DMS114 treated with DMSO at 0.1 percent for 48 hours (cell line): ENCODE data around the gene HSF2BP.
"Not testable (repeated sequence)": the region's sequence is repeated elsewhere in the genome, so short reads cannot be mapped to it uniquely, and the experiment has no call there.

Experiments used
- DNase-seq: peaks from one replicate; lab custom pipeline; 2025; ENCODE audit not compliant: unreplicated experiment; lab: John Stamatoyannopoulos, UW

Gene HSF2BP

GRCh38 chr21:43651926-43652325 is 7.4 kb downstream of the HSF2BP start:
- DNase-seq, result not testable (repeated sequence)

DNA sequence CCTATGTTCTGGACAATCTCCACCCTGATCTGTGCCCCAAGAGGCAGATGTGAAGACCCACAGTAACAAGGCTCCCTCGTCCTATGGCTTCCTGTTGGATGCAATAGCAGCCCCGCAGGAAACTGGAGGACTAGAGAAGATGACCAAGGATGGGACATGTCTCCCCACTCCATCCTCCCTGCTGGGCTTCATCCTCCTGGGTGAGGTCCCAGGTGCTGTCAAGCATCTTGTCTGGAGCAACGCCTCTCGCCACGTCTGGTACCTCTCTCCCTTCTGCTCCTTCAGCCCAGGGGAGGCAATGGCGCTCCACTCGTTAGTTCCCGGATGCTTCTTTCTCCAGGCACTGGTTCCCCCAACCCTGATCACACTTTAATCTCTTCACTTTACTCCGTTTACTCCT is 11.1 kb downstream of the HSF2BP start:
- DNase-seq, result no peak

DNA sequence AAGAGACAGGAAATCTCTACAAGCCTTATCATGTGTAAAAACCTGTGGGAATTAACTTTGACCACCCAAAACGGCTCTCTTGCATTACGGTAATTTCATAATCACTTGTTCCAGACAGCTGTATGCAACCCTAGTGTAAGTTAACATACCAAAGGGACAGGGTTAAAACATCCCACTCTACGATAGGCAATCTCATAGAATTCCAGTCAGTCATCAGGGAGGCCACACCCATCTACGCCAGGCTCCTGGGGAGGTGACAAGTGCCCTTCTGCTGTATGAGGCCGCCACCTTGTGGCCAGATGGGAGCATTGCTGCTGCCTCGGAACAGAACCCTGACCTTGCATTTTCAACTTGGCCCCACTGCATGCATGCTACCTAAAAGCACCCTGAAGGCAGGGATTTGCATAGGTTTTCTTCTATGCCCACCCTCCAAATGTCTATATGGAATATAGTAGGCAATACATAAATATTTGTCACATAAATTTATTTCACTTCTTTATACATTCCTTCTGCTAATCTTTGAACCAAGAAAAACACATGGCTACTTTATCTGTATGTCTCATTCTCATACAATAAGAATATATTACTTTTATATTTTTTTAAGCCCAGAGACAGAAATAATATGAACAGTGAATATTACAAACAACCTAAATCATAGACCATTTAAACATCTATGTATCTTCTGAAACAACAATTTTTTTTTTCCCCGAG is 12.6 kb downstream of the HSF2BP start:
- DNase-seq, result peak; percentile 70

DNA sequence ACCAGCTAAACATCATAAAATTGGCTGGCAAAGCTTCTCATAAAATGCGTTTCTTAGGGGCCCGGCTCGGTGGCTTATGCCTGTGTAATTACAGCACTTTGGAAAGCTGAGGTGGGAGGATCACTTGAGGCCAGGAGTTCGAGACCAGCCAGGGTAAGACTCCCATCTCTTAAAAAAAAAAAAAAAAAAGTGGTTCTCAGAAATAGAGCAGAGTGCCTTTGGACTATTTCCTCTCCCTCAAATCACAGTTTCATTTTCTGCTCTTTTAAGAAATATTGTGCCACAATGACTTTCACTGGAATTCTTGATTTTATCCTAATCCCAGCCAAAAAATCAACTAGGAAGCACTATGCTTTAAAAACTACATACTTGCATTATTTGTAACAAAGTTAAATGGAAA is 13.3 kb downstream of the HSF2BP start:
- DNase-seq, result no peak

DNA sequence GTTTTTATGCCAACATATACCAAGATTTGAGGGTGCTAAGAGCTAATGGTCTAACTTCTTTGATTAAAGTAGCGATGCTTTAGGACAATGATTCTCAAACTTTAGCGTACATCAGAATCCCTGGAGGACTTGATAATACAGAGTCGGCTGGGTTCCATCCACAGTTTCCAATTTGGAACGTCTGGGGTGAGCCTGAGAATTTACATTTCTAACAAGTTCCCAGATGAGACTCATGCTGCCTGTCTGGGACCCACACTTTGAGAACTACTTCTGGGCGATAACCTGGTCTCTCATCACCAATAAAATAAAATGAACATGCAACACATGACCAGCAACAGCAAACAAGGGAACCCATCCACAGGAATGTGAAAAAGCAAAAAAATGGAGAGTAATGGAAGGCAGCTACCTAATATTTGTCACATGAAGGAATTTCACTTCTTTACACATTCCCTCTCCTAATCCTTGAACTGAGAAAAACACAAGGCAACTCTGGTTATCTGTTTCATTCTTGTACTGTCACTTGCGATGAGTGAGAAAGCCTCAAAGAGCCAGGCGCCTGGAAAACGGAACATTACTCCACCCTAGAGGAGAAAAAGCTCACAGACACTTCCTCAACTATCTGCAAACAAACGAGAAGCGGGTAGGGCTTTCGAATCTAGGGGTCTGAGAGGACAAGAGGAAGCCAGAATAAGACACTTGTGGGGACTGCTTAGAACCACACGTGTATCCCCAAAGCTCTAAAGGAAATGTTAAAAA is 14.0 kb downstream of the HSF2BP start:
- DNase-seq, result peak; percentile 2

DNA sequence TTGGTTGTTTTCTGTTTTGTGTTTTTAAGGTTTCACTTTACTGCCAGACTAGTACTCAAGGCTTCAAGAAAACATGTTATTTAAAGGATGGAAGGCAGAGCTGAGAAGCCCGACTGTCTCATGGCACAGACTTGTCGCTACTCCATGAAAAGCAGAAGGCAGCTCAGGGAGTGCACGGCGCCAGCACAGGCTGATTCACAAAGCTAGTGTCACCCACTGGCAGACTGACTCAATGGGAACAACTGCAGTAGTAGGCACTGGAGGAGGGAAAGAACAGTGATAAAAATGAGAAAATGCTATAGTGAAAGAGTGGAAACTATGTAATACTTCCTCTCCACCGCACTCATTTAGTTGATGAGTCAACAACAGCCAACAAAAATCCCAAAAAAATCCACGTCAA is 14.7 kb downstream of the HSF2BP start:
- no peak for DNase-seq

DNA sequence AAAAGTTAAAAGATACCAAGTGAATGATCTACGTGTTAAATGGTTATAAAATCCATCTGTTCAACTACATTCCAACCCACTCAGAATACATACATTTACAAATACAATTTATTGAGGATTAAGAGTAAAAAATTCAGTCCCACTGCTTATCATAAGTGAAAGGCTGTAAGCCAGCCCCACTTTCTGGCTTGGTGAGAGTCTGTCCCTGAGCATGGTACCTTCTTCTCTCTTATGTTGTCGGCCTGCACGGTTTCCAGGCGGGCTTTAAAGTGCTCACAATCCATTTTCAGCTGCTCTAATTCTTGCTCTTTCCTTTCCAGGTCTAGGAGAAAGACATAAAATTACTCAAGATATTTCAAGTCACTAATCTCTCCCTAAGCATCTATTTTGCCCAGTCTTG is 15.2 kb downstream of the HSF2BP start:
- DNase-seq, result no peak

DNA sequence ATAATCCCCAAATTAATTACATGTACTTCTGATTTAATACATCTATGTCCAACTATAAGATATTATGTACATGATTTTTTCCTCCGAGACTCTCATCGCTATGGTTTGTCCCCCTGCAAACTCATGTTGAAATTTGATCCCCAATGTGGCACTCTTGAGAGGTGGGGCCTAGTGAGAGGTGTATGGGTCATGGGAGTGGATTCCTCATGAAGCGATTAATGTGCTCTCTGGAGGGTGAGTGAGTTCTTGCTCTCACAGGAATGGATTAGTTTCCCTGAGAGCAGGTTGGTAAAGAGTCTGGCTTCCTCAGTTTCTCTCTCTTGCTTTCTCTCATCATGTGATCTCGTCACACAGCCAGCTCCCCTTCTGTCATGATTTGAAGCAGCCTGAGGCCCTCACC is 16.1 kb downstream of the HSF2BP start:
- DNase-seq, result no peak

DNA sequence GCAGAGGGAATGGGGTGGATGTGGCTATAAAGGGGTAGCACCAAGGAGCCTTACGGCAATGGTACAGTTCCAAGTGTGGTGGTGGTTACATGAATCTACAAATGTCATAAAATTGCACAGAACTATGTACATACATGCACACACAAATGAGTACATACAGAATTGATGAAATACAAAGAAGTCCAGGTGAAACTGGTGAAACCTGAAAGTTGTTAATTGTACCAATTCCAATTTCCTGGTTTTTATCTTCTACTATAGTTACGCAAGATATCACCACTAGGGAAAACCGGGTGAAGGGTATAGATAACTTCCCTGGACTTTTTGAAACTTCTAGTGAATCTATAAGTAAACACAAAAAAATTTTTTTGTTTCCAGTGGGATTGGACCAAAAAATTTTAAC is 18.9 kb downstream of the HSF2BP start:
- no peak for DNase-seq

DNA sequence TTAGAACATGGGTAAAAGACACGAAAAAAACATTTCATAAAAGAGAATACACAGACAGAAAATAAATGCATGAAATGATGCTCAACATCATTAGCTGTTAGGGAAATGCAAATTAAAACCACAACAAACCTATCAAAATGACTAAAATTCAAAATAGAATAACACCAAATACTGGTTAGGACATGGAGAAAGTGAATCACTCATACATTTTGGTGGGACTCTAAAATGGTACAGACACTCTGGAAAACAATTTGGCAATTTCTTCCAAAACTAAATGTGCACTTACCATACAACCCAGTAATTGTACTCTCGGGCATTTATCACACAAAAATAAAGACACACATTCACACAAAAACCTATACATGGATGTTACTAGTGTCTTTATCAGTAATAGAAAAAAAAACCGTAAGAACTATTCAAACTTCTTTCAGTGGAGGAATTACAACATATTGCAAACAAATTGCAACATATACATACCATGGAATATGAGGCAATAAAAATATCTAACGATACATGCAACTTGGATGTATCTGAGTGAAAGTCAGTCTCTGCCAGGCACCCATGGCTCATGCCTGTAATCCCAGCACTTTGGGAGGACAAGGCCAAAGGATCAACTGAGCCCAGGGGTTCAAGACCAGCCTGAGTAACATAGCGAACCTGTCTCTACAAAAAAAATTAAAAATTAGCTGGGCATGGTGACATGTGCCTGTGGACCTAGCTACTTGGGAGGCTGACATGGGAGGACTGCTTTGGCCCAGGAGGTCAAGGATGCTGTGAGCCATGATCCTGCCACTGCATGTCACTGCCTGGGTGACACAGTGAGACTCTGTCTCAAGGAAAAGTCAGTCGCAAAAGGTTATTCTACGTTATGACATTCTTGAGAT is 19.6 kb downstream of the HSF2BP start:
- DNase-seq, result no peak

- no peak for DNase-seq
Observed at GRCh38 chr21:43637530-43638158, 21.6 kb downstream of the HSF2BP start.

DNA sequence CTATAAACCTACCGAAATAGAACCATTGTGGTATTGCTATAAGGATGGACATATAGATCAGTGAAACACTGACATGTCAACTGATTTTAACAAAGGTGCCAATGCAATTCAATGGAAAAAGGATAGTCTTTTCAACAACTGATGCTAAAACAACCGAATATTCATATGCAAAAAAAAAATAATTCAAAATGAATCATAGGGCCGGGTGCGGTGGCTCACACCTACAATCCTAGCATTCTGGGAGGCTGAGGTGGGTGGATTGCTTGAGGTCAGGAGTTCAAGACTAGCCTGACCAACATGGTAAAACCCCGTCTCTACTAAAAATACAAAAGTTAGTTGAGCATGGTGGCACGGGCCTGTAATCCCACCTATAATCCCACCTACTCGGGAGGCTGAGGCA is 23.9 kb downstream of the HSF2BP start:
- DNase-seq, result no peak

GRCh38 chr21:43634618-43635017 is 24.7 kb downstream of the HSF2BP start:
- DNase-seq, result no peak

DNA sequence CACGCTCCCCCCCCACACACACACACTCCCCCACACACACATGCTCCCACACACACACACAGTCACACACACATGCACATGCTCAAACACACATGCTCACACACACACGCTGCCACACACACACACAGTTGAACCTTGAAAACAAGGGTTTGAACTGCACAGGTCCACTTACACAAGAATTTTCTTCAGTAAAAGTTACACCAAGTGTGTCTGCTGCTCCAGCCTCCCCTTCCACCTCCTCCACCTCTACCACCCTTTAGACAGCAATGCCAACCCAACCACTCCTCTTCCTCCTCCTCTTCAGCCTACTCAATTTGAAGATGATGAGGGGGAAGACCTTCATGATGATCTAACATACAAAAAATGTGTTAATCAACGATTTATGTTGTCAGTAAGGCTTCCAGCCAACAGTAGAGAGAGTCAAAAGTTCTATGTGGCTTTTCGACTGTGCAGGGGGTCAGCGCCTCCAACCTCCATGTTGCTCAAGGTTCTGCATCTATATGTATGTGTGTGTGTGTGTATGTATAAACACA is 26.8 kb downstream of the HSF2BP start:
- no peak for DNase-seq

DNA sequence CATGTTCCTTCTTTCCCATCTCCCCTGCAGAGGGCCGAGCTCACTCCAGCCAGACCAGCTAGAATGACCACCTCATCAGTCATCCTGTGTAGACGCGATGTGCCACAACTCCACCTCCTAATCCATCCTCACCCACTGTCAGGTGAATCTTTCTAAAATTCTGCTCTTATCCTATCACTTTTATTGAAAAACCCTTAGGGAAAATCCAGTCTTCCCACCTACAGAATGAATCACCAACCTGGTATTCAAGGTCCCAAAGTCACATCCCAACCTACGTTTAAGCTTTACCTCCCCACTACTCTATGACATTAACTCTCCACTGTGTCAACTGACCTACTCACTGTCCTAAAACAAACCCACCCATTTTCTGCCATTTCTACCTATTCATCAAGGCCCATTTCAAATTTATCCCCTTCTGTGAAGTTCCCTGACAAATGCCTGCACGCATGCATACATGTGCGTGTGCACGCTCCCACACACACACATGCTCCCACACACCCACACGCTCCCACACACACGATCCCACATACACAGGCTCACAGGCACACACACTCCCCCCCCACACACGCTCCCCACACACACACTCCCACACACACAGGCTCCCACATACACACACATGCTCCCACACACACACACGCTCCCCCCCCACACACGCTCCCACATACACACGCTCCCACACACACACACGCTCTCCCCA is 27.7 kb downstream of the HSF2BP start:
- DNase-seq, result no peak

DNA sequence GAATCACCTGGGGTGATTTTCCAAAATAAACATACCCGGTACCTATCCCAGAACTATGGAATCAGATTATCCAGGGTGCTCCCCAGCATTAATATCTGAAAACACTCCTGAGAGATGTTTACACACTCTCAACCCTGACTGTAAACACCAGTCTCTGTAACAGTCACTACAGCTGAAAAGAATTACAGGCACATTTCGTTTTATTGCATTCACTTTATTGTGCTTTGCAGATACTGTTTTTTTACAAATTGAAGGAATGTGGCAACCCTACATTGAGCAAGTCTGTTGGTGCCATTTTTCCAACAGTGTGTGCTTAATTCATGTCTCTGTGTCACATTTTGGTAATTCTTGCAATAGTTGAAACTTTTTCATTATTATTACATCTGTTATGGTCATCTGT is 31.8 kb downstream of the HSF2BP start:
- DNase-seq, result no peak

- DNase-seq, result no peak
Observed at GRCh38 chr21:43626390-43626789, 32.9 kb downstream of the HSF2BP start.

- no peak for DNase-seq
Observed at GRCh38 chr21:43624339-43624738, 34.9 kb downstream of the HSF2BP start.

DNA sequence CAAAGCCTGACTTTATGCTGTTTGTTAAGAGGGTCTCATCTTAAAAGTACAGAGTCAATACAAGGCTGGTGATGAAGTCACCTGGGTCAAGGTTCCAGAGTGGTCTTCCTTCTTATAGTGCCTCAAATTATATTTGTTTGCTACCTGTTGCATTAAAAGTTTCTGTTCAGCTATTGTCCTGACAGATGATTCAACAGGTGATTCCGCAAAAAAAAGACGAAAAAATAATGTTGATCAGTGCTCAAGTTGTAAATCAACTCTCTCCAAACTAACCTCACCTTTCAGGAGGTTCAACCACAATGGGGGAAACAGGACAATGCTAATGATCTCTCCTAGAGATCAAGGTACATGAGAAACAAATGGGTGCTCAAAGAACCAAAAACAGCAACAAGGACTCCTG is 35.7 kb downstream of the HSF2BP start:
- DNase-seq, result no peak

- no peak for DNase-seq
Observed at GRCh38 chr21:43622796-43623195, 36.5 kb downstream of the HSF2BP start.
